HG03442 (cell line): ENCODE data around the gene GCNT2.
"Not testable (repeated sequence)": the region's sequence is repeated elsewhere in the genome, so short reads cannot be mapped to it uniquely, and the experiment has no call there.

ENCODE experiments used
- ATAC-seq: cut with Tn5 transposase; IDR thresholded peaks from one replicate; pipeline ENCODE4 v1.9.1; 2021; ENCODE audit warnings: mild to moderate bottlenecking, moderate library complexity; ENCODE audit not compliant: unreplicated experiment

GCNT2 gene

DNA sequence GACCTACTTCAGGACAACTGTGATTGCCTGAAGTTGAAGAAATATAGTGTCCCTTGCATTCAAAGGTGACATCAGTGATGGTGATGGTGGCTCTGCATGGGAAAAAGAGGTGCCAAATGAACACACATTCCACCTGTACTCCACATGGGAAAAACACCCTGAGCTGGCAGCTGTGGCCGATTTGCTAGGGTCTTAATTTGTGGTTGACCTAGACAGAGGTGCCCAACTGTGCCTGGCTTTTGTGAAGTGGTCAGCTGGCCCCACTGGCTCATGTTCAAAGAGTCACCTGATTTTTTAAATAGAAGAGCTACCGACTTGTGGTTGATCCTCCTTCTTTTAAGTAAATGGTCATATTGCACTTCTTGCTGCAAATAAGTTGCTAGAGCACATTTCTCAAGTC, 7.6 kb upstream of the GCNT2 start:
- ATAC-seq = no peak

DNA sequence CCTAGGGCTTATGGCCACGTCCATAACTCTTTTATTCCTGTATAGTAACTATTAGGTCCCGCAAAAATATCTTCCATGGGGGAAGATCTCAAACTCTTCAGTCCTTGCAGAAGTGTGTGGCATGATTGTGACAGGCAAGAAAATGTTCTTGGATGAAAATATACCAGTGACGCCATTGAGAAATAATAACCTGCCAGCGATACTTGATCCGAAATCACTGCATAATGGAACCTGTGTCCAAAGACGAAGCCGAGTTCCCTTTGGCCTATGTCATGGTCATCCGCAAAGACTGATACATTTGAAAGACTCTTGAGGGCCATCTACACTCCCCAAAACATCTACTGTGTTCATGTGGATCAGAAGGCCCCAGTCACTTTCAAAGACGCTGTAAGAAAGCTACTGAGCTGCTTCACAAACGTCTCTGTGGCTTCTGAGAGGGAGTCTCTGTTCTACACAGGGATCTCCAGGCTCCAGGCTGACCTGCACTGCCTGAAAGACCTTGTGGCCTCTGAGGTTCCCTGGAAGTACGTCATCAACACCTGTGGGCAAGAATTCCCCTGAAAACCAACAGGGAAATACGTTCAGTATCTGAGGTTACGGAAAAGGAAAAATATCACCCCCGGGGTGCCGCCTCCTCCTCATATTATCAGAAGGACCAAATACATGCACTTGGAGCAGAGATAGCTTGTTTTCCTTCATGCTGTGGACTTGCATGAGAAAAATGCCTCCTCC, 6.9 kb upstream of the GCNT2 start:
- no peak for ATAC-seq

DNA sequence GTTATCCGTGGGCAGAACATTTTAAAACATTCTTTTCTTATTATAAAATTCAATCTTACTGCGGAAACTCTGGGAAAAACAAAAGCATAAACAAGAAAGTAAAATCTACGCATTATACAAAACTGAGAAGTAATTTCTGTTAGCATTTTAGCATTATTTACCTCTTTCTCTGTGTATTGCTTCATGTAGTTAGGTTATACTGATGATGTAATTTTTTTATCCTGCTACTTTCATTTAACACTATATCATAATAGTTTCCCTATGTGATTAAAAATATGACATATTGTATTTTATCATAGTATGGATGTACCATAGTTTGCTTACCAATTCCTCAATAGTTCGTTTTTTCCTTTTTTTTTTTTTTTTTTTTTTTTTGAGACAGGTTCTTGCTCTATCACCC, 4.2 kb upstream of the GCNT2 start:
- ATAC-seq = no peak

DNA sequence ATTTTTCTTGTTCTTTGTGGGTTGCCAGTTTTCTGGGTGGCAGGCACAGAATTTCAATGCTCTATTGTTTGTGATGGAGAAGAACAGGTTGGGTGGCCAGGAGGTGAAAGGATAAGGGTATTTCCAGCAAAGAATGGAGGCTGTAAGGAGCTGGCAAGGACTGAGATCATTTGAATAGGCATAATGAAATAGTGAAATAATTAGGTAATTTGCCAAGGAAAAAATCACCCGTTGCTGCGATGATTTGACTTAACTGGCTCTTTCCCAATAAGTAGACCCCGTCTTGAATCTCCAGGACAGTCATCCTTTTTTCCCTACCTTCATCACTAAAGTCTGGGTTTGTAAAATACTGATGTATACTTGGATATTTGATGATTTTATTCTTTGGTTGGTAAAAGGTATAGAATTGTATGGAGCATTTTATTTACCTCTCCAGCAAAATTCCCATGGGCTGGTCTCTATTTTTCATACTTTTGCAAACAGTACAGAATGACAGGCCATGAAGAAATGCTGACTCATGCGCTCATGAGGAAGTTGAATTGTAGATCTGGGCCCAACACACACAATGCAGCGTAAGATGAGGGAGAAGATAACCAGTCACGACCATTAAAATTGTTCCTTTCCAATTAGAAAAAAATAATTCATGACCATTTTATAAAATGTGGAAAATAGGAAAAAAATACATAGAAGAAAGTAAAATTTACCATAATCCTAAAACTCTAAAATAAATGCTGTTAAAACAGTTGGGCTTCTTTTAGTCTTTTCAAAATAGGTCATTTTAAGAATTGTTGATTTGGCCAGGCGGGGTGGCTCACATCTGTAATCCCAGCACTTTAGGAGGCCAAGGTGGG, 2.4 kb upstream of the GCNT2 start:
- no peak for ATAC-seq

DNA sequence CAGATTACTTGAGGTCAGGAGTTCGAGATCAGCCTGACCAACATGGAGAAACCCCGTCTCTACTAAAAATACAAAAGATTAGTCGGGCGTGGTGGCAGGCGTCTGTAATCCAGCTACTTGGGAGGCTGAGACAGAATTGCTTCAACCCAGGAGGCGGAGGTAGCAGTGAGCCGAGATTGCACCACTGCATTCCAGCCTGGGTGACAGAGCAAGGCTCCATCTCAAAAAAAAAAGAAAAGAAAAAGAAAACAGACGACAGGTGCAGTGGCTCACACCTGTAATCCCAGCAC, 1.8 kb upstream of the GCNT2 start:
- not testable (repeated sequence) for ATAC-seq

DNA sequence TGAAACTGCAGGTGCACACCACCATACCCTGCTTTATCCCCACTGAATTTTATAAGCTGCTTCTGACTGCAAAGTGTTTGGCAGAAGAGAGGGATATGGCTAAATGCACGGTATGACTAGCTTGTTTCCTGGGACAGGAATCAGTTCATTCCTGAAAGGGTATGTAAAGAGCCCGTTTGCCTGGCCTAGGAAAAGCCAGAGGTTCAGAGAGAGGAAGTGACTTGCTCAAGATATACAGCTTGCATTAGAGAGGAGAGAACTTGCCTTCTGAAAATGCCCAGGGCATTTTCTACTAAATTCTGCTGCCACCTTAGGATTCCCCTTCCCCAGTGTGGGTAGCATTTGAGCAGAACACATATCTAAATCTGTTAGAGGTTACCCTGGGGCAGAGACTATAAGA, 683 bp upstream of the GCNT2 start:
- no peak for ATAC-seq

DNA sequence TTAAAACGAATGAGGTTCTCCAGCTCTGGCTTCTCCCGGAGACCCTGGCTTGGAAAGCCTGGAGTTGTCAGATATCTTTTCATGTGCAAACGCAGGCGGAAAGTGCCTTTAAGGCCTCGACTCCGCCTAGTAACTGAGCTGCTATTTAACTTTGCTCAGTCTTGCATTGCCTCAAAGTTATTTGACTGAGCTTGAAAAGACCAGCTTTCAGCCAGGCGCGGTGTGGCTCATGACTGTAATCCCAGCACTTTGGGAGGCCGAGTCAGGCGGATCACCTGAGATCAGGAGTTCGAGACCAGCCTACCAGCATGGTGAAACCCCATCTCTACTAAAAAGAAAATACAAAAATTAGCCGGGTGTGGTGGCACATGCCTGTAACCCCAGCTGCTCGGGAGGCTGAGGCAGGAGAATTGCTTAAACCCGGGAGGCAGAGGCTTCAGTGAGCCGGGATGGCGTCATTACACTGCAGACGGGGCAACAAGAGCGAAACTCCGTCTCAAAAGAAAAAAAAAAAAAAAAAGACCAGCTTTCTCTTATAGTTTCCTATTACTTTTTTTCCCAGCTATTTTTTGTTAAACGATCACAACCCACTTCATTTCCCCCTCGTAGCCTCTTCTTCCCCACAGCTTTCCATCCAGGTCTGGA, 1.9 kb downstream of the GCNT2 start:
- no peak for ATAC-seq

DNA sequence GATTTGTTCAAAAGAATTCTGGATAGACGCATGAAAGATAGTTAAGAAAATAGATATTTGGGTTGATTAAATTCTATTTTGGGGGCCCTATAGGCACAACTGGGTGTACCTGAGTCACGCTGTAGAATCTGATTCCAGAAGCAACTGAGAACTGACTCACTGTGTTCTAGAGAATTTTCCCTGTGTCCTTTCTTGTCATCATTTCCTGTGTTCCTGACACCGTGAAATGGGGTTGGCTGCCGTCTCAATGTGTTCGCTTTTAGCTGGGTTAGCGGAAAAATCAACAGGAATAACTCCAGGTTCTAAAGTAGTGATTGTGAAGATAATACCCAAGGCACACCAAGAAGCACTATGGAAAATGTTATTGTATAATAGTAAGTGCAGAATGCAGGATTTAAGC, 5.0 kb downstream of the GCNT2 start:
- no peak for ATAC-seq

DNA sequence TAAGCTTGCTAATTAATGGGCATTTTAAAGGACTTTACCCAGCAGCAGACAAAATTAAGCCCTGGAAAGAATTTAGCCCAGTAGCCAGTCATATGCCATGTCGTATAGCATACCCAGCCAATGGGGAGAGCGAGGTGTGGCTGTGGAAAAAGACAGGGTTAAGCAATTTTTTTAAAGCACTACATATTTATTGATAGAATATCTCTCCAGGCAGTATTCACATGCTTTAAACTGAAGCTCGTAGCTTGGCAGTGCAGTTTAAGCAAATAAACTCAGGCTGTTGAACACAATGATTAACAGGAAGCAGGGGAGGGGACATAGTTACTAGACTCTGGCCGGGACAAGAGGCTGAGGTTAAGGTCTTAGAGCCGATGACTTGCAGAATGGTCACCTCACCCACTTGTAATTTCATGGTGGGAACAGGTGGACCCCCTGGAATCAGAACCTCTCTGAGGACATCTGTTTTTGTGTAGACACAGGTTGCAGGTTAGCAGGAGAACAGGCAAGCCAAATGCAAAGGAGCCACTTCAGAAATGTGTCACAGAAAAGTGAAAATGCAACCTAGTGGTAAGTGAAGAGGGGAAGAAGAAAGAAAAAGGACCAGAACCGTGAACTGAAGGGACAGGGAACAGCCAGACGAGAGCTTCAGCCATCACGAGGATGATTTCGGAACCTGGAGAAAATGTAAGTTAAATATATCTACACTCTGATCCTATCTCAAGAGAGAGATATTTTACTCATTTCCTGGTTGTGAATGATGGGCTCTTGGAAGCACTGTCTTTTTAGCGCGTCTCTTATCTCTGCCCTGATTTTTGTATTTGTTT, 7.2 kb downstream of the GCNT2 start:
- ATAC-seq = peak; percentile 44

DNA sequence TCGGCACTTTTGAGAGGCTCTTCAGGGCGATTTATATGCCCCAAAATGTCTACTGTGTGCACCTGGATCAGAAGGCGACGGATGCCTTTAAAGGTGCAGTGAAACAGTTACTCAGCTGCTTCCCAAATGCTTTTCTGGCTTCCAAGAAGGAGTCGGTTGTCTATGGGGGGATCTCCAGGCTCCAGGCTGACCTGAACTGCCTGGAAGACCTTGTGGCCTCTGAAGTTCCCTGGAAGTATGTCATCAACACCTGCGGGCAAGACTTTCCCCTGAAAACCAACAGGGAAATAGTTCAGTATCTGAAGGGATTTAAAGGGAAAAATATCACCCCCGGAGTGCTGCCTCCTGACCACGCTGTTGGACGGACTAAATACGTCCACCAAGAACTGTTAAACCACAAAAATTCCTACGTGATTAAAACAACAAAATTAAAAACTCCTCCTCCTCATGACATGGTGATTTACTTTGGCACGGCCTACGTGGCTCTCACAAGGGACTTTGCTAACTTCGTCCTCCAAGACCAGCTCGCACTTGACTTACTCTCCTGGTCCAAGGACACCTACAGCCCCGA, 8.2 kb downstream of the GCNT2 start:
- no peak for ATAC-seq

DNA sequence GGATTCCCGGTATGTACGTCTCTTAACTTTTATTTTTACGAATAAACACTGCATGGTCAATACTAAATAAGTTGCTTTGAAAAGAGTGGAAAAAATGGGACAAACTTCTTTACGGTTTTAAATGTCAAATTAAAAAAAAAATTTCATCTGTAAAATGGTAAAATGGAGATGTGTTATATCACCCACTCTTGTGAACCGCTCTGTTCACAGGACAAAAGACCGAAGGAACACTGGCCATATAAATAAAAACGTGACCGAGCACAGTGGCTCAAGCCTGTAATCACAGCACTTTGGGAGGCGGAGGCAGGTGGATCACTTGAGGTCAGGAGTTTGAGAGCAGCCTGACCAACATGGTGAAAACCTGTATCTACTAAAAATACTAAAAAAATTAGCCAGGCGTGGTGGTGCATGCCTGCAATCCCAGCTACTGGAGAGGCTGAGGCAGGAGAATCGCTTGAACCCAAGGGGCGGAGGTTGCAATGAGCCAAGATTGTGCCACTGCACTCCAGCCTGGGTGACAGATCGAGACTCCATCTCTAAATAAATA, 8.8 kb downstream of the GCNT2 start:
- not testable (repeated sequence) for ATAC-seq

DNA sequence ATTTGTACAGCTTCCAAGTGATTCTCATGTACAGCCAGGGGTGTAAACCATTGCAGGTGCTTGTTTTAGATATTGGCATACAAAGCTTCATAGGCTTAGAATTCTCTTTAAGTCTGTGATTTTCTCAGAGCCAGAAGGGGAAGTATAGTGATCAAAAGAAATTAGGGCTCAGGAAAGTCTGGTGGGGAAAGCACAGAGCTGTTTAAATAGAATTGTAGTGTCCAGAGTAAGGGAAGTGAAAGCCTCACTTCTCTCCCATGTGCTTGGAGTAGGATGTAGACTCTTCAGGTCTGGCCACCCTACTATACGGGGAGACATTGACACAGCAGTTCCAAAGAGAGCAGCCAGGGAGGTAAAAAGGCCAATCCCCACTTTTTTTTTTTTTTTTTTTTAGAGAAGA, 10.4 kb downstream of the GCNT2 start:
- ATAC-seq = no peak

DNA sequence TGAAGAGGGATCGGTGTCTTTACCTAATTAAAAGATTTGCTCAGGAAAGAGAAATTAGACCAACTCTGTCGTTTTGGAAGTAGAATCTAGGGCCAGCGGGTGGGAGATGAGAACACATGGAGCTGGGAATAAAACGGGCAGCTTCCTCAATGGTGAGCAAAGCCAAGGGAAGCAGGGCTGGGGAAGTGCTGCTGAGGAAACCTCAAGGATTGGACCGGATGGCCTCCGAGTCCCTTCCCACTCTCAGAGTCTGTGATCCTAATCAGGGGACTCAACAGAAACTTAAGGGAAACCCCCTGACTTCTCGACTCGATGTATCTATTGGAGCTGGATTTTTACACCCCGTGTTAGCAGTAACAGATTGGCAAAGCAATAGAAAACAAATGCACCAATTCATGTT, 10.8 kb downstream of the GCNT2 start:
- no peak for ATAC-seq

DNA sequence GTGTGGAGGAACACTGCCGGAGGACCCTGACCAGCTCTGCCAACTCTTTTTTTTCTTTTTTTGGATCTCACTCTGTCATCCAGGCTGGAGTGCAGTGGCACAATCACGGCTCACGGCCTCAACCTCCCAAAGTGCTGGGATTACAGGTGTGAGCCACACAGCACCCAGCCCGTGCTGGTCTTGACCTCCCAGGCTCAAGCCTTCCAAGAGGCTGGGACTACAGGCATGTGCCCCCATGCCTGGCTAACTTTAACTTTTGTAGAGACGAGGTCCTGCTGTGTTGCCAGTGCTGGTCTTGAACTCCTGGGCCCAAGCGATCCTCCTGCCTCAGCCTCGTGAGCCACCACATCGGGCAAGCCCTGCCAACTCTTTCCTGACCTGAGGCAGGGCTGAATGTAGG, 11.2 kb downstream of the GCNT2 start:
- ATAC-seq = no peak

DNA sequence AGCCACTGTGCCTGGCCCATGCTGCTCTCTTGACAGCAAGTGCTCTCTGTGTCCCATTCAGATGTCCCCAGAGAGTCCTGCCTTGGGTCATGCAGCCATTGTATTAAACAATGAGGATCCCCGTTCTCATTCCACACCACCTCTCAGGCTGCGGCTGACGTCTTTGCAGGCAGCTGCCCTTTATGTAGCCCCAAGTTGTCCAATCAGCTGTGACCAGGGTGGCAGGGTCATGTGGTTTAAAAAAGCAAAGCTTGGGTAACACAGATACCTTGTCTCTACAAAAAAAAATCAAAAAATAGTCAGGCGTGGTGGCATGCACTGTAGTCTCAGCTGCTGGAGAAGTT, 13.2 kb downstream of the GCNT2 start:
- ATAC-seq = peak; percentile 22

DNA sequence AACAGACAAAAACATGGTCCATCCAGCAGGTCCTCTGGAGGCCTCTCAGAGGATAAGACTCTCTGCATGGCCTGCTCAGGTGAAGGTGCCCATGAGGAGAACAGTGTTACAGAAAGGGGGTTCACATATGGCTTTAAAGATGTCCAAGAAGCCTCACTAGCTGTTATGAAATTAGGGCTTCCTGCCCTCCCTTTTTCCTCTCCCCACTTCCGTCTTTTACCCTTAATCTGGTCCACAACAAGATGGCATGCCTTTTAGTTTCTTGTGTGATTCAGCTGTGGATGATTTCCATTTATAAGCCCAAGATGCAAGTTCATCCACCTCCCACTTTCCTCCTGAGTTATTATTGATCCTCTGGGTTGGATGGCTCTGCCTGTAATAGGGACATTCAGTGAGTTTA, 14.0 kb downstream of the GCNT2 start:
- ATAC-seq = no peak

DNA sequence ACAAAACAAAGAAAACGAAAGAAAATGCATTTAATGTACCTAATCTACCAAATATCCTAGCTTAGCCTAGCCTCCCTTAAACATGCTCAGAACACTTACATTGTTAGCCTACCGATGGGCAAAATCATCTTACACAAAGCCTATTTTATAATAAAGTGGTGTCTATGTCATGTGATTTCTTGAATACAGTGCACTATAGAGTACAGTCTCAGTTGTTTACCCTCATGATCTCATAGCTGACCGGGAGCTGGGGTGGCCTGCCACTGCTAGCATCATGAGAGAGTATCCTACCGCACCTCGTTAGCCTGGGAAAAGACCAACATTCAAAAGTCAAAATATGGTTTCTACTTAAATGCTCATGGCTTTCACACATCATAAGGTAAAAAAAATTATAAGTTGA, 16.6 kb downstream of the GCNT2 start:
- no peak for ATAC-seq

DNA sequence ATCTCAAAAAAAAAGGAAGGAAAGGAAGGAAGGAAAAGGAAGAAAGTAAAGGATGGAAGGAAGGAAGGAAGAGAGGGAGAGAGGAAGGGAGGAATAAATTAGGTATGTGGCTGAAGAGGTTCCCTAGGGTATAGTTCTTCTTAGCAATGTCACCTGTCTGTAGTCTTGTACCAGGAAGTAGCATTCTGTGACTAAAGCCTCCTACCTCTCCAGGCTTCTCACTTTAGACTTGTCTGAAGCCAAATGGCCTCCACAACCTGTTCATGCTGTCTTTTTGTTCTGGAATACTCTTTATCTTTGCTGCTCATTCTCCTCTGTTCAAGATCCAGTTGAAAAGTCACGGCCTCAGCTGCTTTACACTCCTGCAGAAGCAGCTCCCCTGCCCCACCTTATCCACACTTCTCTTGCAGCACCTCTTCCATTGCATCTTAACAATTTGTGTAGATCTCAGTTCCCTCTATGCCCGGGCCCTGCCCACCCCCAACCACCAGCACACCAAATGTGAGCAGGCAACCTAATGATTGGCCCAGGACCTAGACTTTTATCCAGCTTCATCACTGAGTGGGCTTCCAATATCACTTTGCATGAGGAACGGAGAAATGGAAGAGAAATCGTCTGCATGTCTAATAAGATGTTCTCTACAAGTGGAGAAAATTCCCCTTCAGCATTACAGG, 19.1 kb downstream of the GCNT2 start:
- ATAC-seq = no peak

DNA sequence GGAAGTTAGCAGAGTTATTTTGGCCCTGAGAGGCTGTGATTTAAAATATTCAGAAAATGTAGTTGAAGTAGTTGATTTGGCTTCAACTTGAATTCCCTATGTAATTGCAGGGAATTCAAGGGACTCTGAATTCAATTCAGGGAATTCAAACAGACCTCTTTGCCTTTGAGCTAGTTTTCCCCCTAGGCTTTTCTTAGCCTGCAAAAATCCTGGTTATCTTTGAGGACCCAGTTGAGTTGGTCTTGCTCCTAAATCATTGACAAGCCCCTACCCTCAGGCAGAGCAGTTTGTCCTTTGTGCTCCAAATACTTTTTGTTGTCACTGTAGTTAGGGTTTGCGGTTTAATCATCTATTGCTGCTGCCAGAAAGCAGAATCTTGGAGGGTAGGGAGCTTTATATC, 20.4 kb downstream of the GCNT2 start:
- no peak for ATAC-seq

DNA sequence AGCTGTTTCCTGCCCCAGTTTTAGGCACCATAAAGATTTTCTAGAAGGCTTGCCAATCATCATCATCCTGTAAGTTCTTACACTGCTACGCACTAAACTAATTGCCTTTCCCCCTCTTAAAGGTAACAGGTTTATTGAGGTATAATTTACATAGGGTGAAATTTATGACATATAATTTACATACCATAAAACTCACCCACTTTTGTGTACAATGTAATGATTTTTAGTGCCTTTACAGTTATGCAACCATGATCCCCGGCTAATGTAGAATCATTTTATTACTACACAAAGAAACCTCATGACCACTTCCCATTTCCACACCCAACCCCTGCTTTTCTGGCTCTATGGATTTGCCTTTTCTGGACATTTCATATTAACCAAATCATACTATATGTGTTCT, 21.1 kb downstream of the GCNT2 start:
- ATAC-seq = no peak
